Thyroid gland (tissue), 4 donors: Measurements from ENCODE around the gene FCHSD2. TPM values are rescaled to one million over a fixed set of nuclear protein-coding genes. Genes with fewer than 3 reads are reported as not detected.
"Not testable (repeated sequence)": the region's sequence is repeated elsewhere in the genome, so short reads cannot be mapped to it uniquely, and the experiment has no call there.

Source experiments
- DNase-seq, 2 donors: peaks; one replicate each; pipeline ENCODE4 v3.0.0-alpha.2; 2019
- H3K27ac ChIP-seq, 3 donors: fragments of 200-600 bp; sonication (generic); 1 replicate in 2 of 3; 2 replicates in 1 of 3; pipeline ENCODE4 v1.5.1; 2016 to 2019; ENCODE audit warnings: mild to moderate bottlenecking in 1 of 3, moderate library complexity in 1 of 3
- H3K27me3 ChIP-seq: fragments of 200-600 bp; sonication (generic); one replicate; pipeline ENCODE4 v1.5.1; 2019
- H3K36me3 ChIP-seq, 2 donors: fragments of 200-600 bp; sonication (generic); one replicate each; pipeline ENCODE4 v1.5.1; 2016 to 2019
- H3K4me1 ChIP-seq, 2 donors: fragments of 200-600 bp; sonication (generic); one replicate each; pipeline ENCODE4 v1.5.1; 2017 to 2019
- H3K4me3 ChIP-seq, 3 donors: fragments of 200-600 bp; sonication (generic); replicated peaks in 1 of 3; 1 replicate in 2 of 3; 2 replicates in 1 of 3; pipeline ENCODE4 v1.5.1; 2016; ENCODE audit warnings: mild to moderate bottlenecking in 1 of 3
- H3K9me3 ChIP-seq: fragments of 200-600 bp; sonication (generic); one replicate; pipeline ENCODE4 v1.5.1; 2017
- POLR2A ChIP-seq, 2 donors: fragments of 450-650 bp; IDR thresholded peaks; one replicate each; pipeline ENCODE4 v1.6.1; 2017; ENCODE audit warnings: antibody characterized with exemption in 2 of 2, mild to moderate bottlenecking in 2 of 2, moderate library complexity in 1 of 2
- WGBS, 2 donors: methylation state at CpG; one replicate each; pipeline ENCODE4 v1.1.5; 2017; 5-methylcytosine and 5-hydroxymethylcytosine counted together
- intact Hi-C: fragments of 100-400 bp; cut with DNase I; formaldehyde crosslinking; loops from one replicate; pipeline ENCODE4 v1.15.1; 2023
- total RNA-seq, 4 donors: library from RNA; depleted of rRNA; stranded (reverse); fragments of >200 nt; gene quantifications; one replicate each; pipeline ENCODE4 v1.2.3, GENCODE V29; 2016
- TF ChIP-seq, protein P1 (sequence below), 6 experiments: fragments of 200-600 bp in 3 of 6; fragments of 450-650 bp in 3 of 6; sonication (generic) in 3 of 6; IDR thresholded peaks; one replicate each; pipeline ENCODE4 v1.5.1; 2016 to 2019; ENCODE audit warnings: antibody characterized with exemption in 6 of 6, mild to moderate bottlenecking in 2 of 6, inconsistent platforms in 1 of 6, moderate library complexity in 1 of 6

The FCHSD2 gene
- total RNA-seq, 4 donors from 2014 or later, result 13.5 to 21.7 (median 16.9) TPM

DNA sequence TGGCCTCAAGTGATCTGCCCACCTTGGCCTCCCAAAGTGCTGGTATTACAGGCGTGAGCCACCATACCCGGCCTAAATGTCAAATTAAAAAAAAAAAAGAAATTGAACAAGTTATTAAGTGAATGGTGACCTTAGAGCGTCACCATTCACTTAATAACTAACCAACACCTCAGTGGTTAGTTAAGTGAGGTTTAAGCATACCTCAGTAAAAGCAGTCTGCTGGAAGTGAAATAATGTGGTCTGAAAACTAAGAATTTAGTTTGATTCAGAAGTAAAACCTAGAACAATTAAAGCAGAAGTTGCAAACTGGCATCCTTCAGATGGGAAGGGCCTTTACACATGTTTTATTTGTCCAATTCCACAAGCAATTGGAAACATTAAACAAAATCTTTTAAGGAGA, 71.5 kb downstream of the FCHSD2 start:
- Histone ChIP-seq H3K9me3 (no peaks in the 10 kb centered on the region), H3K4me1 (peaks cover 5 to 17% of the 10 kb centered on the region in 2 donors), H3K27ac (no peak overlapping the region), H3K4me3 (no peak overlapping the region), H3K27me3 (no peaks in the 10 kb centered on the region), H3K36me3 (no peaks in the 10 kb centered on the region)
- intact Hi-C loops, result no loop called here
- WGBS, 2 donors, result 97 to 99% methylated on average over 3 of the region's 3 CpGs
- TF ChIP-seq, protein P1, sequence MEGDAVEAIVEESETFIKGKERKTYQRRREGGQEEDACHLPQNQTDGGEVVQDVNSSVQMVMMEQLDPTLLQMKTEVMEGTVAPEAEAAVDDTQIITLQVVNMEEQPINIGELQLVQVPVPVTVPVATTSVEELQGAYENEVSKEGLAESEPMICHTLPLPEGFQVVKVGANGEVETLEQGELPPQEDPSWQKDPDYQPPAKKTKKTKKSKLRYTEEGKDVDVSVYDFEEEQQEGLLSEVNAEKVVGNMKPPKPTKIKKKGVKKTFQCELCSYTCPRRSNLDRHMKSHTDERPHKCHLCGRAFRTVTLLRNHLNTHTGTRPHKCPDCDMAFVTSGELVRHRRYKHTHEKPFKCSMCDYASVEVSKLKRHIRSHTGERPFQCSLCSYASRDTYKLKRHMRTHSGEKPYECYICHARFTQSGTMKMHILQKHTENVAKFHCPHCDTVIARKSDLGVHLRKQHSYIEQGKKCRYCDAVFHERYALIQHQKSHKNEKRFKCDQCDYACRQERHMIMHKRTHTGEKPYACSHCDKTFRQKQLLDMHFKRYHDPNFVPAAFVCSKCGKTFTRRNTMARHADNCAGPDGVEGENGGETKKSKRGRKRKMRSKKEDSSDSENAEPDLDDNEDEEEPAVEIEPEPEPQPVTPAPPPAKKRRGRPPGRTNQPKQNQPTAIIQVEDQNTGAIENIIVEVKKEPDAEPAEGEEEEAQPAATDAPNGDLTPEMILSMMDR (IDR thresholded peaks at IDR 0.05), result no peak
- TF ChIP-seq POLR2A (IDR thresholded peaks at IDR 0.05), result no peak
- DNase-seq, result no peak

DNA sequence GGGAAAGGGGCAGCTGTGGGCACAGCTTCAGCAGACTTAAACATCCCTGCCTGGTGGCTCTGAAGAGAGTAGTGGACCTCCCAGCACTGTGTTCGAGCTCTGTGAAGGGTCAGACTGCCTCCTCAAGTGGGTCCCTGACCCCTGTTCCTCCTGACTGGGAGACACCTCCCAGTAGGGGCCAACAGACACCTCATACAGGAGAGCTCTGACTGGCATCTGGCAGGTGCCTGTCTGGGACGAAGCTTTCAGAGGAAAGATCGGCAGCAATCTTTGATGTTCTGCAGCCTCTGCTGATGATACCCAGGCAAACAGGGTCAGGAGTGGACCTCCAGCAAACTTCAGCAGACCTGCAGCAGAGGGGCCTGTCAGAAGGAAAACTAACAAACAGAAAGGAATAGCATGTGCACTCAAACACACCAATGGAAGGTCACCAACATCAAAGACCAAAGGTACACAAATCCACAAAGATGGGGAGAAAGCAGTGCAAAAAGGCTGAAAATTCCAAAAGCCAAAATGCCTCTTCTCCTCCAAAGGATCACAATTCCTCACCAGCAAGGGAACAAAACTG, 80.2 kb downstream of the FCHSD2 start:
- H3K27ac ChIP-seq, DNase-seq: not testable (repeated sequence)
- 91% methylated on average over 3 of the region's 3 CpGs; no CpG with 5 or more reads in 1 of the 2 donors for WGBS, 2 donors

DNA sequence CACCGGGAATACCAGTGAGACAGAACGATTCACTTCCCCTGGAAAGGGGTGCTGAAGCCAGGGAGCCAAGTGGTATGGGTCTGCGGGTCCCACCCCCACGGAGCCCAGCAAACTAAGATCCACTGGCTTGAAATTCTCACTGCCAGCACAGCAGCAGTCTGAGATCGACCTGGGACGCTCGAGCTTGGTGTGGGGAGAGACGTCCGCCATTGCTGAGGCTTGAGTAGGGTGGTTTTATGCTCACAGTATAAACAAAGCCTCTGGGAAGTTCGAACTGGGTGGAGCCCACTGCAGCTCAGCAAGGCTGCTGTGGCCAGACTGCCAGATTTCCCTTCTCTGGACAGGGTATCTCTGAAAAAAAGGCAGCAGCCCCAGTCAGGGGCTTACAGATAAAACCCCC, 80.7 kb downstream of the FCHSD2 start:
- intact Hi-C loops, H3K27ac ChIP-seq, H3K9me3 ChIP-seq, H3K36me3 ChIP-seq, H3K4me3 ChIP-seq, DNase-seq, H3K27me3 ChIP-seq, H3K4me1 ChIP-seq: not testable (repeated sequence)
- 73 to 76% methylated on average over 9 to 10 of the region's 10 CpGs for WGBS, 2 donors

More for the DNA sequence above, 80.2 kb downstream of the FCHSD2 start:
- H3K4me1 ChIP-seq, H3K36me3 ChIP-seq, intact Hi-C loops, H3K27me3 ChIP-seq, H3K9me3 ChIP-seq, H3K4me3 ChIP-seq: not testable (repeated sequence)

DNA sequence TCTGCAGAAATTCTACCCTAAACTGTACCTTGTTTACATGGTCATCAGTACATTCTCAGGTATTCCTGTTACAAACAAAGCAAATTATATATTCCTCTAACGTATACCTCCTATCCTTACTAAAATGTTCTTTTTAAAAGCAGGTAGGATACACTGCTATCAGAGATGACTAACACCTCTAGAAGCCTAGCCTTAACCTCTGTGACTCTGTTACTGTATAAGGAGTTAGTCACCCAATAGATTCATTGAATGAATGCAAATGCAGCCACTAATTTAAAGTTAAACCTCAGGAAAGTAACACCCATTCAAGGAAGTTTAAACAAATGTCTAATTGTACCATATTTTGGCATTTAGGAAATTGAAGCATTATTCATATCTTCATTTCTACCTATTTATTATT, 82.2 kb downstream of the FCHSD2 start:
- TF ChIP-seq, protein P1 (IDR thresholded peaks at IDR 0.05), result no peak
- TF ChIP-seq POLR2A (IDR thresholded peaks at IDR 0.05), result no peak
- no peaks in the 10 kb centered on the region for H3K27me3 ChIP-seq
- no peak overlapping the region for H3K27ac ChIP-seq
- no peak overlapping the region for H3K4me3 ChIP-seq
- intact Hi-C loops, result no loop called here
- no peaks in the 10 kb centered on the region for H3K4me1 ChIP-seq
- 98% methylated on average over 1 of the region's 1 CpG for WGBS, 2 donors
- H3K36me3 ChIP-seq, result no peaks in the 10 kb centered on the region
- DNase-seq, result no peak
- no peaks in the 10 kb centered on the region for H3K9me3 ChIP-seq

DNA sequence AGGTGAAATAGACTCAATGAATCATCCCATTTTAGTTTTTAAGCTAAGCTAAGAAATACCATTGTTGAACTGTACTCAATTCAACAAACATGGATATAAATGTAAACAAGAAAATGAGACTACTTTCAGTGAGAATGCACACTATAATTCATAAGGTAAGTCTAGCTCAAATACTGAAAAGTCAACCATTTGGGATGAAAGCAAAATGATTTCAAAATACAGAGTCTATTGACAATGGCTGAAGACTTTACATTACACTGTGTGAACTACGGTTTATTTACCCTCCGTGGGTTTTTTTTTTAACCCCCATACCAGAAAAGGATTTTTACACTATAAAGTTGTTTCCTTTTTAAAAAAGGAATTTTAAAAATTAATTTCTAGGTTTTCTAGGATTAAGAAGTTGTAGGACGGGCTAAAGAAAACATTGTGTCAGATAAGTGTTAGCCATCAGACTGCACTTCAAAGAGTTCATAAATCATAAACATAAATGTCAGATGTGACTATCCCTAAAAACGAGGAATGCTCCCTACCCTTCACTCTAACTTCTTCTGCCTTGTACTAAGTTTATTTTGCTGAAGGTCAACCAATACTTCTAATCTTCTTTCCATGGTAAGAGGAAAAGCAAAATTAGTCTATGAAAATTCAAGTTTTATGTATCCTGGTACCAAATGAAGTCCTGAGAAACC, 83.0 kb downstream of the FCHSD2 start:
- intact Hi-C loops, result no loop called here

More for the DNA sequence above, 83.0 kb downstream of the FCHSD2 start:
- no peaks in the 10 kb centered on the region for H3K4me1 ChIP-seq
- no peaks in the 10 kb centered on the region for H3K27me3 ChIP-seq
- TF ChIP-seq, protein P1 (IDR thresholded peaks at IDR 0.05), result no peak
- TF ChIP-seq POLR2A (IDR thresholded peaks at IDR 0.05), result no peak
- no peak for DNase-seq
- 81% methylated on average over 4 of the region's 4 CpGs for WGBS, 2 donors
- H3K9me3 ChIP-seq, result no peaks in the 10 kb centered on the region
- H3K4me3 ChIP-seq, result no peak overlapping the region
- H3K36me3 ChIP-seq, result no peaks in the 10 kb centered on the region
- no peak overlapping the region for H3K27ac ChIP-seq
